Measurements from ENCODE around the gene ALDH1L1.

DNA sequence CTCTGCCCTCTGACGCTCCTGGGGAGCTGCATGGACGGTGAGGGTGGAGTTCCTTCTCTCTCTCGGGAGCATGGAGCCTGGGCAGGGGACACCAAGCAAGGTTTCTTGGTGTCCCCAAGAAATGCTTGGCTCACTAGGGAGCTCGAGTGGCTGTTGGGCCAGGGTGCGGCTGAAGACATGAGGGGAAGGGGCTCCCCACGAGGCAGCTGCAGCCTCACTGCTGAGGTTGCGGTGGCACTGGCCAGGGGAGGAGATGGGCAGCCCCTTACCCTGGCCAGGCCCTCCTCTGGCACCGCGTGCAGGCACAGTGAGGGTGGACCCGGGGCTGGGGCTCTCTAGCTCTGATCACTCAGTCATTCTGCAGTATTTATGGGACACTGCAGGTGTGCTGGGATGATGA lies 52.9 kb downstream of the ALDH1L1 start:
- TF ChIP-seq SMAD3 (CRISPR knock-in tag; IDR thresholded peaks at IDR 0.05; ENCODE audit: borderline replicate concordance) (no peak), NR1H2 (CRISPR knock-in tag; IDR thresholded peaks at IDR 0.05) (no peak), CREB1 (CRISPR knock-in tag; IDR thresholded peaks at IDR 0.05) (no peak), ZNF263 (CRISPR knock-in tag; IDR thresholded peaks at IDR 0.05; ENCODE audit: low read depth) (no peak), ZNF138 (CRISPR knock-in tag; conservative IDR thresholded peaks at IDR 0.05) (no peak)
- TF ChIP-seq, protein P1, sequence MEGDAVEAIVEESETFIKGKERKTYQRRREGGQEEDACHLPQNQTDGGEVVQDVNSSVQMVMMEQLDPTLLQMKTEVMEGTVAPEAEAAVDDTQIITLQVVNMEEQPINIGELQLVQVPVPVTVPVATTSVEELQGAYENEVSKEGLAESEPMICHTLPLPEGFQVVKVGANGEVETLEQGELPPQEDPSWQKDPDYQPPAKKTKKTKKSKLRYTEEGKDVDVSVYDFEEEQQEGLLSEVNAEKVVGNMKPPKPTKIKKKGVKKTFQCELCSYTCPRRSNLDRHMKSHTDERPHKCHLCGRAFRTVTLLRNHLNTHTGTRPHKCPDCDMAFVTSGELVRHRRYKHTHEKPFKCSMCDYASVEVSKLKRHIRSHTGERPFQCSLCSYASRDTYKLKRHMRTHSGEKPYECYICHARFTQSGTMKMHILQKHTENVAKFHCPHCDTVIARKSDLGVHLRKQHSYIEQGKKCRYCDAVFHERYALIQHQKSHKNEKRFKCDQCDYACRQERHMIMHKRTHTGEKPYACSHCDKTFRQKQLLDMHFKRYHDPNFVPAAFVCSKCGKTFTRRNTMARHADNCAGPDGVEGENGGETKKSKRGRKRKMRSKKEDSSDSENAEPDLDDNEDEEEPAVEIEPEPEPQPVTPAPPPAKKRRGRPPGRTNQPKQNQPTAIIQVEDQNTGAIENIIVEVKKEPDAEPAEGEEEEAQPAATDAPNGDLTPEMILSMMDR (IDR thresholded peaks at IDR 0.05), result no peak
- TF ChIP-seq, protein P2, sequence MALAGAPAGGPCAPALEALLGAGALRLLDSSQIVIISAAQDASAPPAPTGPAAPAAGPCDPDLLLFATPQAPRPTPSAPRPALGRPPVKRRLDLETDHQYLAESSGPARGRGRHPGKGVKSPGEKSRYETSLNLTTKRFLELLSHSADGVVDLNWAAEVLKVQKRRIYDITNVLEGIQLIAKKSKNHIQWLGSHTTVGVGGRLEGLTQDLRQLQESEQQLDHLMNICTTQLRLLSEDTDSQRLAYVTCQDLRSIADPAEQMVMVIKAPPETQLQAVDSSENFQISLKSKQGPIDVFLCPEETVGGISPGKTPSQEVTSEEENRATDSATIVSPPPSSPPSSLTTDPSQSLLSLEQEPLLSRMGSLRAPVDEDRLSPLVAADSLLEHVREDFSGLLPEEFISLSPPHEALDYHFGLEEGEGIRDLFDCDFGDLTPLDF (CRISPR knock-in tag; IDR thresholded peaks at IDR 0.05), result no peak
- TF ChIP-seq, protein P3, sequence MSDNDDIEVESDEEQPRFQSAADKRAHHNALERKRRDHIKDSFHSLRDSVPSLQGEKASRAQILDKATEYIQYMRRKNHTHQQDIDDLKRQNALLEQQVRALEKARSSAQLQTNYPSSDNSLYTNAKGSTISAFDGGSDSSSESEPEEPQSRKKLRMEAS (CRISPR knock-in tag; IDR thresholded peaks at IDR 0.05), result no peak
- TF ChIP-seq, protein P4, sequence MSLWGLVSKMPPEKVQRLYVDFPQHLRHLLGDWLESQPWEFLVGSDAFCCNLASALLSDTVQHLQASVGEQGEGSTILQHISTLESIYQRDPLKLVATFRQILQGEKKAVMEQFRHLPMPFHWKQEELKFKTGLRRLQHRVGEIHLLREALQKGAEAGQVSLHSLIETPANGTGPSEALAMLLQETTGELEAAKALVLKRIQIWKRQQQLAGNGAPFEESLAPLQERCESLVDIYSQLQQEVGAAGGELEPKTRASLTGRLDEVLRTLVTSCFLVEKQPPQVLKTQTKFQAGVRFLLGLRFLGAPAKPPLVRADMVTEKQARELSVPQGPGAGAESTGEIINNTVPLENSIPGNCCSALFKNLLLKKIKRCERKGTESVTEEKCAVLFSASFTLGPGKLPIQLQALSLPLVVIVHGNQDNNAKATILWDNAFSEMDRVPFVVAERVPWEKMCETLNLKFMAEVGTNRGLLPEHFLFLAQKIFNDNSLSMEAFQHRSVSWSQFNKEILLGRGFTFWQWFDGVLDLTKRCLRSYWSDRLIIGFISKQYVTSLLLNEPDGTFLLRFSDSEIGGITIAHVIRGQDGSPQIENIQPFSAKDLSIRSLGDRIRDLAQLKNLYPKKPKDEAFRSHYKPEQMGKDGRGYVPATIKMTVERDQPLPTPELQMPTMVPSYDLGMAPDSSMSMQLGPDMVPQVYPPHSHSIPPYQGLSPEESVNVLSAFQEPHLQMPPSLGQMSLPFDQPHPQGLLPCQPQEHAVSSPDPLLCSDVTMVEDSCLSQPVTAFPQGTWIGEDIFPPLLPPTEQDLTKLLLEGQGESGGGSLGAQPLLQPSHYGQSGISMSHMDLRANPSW (CRISPR knock-in tag; conservative IDR thresholded peaks at IDR 0.05; ENCODE audit: low read depth), result no peak
- TF ChIP-seq, protein P5, sequence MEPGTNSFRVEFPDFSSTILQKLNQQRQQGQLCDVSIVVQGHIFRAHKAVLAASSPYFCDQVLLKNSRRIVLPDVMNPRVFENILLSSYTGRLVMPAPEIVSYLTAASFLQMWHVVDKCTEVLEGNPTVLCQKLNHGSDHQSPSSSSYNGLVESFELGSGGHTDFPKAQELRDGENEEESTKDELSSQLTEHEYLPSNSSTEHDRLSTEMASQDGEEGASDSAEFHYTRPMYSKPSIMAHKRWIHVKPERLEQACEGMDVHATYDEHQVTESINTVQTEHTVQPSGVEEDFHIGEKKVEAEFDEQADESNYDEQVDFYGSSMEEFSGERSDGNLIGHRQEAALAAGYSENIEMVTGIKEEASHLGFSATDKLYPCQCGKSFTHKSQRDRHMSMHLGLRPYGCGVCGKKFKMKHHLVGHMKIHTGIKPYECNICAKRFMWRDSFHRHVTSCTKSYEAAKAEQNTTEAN (CRISPR knock-in tag; IDR thresholded peaks at IDR 0.05), result no peak
- TF ChIP-seq, protein P6, sequence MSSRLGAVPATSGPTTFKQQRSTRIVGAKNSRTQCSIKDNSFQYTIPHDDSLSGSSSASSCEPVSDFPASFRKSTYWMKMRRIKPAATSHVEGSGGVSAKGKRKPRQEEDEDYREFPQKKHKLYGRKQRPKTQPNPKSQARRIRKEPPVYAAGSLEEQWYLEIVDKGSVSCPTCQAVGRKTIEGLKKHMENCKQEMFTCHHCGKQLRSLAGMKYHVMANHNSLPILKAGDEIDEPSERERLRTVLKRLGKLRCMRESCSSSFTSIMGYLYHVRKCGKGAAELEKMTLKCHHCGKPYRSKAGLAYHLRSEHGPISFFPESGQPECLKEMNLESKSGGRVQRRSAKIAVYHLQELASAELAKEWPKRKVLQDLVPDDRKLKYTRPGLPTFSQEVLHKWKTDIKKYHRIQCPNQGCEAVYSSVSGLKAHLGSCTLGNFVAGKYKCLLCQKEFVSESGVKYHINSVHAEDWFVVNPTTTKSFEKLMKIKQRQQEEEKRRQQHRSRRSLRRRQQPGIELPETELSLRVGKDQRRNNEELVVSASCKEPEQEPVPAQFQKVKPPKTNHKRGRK (CRISPR knock-in tag; IDR thresholded peaks at IDR 0.05; ENCODE audit: borderline replicate concordance), result no peak
